Heart left ventricle (tissue), 16 donors: ENCODE measurements around the gene ENTPD1. TPM values are rescaled to one million over a fixed set of nuclear protein-coding genes. Genes with fewer than 3 reads are reported as not detected.

Experiments used
- ATAC-seq, 4 donors: fragments of 200-7000 bp; cut with Tn5 transposase; one replicate each; pipeline ENCODE4 v1.9.1; 2020 to 2022; ENCODE audit warnings: moderate library complexity in 4 of 4, mild to moderate bottlenecking in 3 of 4, moderate number of reproducible peaks in 1 of 4
- DNase-seq, 5 donors: peaks; one replicate each; pipeline ENCODE4 v3.0.0-alpha.2; 2020
- H3K27ac ChIP-seq, 12 donors: fragments of 200-600 bp; sonication (generic) in 4 of 12; one replicate each; pipeline versions ENCODE4 v1.5.0 to v1.8.0; 2016 to 2022; ENCODE audit warnings: mild to moderate bottlenecking in 2 of 12
- H3K27me3 ChIP-seq, 9 donors: fragments of 200-600 bp; sonication (generic) in 2 of 9; one replicate each; pipeline versions ENCODE4 v1.5.1 to v1.8.0; 2016 to 2022; ENCODE audit warnings: mild to moderate bottlenecking in 3 of 9
- H3K36me3 ChIP-seq, 9 donors: fragments of 200-600 bp; sonication (generic) in 2 of 9; one replicate each; pipeline versions ENCODE4 v1.5.0 to v1.8.0; 2018 to 2022; ENCODE audit warnings: mild to moderate bottlenecking in 2 of 9
- H3K4me1 ChIP-seq, 12 donors: fragments of 200-600 bp; sonication (generic) in 4 of 12; one replicate each; pipeline versions ENCODE4 v1.5.0 to v1.8.0; 2016 to 2022; ENCODE audit warnings: mild to moderate bottlenecking in 3 of 12
- H3K4me3 ChIP-seq, 12 donors: fragments of 200-600 bp; sonication (generic) in 4 of 12; one replicate each; pipeline versions ENCODE4 v1.5.0 to v1.8.0; 2017 to 2022; ENCODE audit warnings: mild to moderate bottlenecking in 9 of 12, moderate library complexity in 4 of 12
- H3K9me3 ChIP-seq, 12 donors: fragments of 200-600 bp; sonication (generic) in 4 of 12; one replicate each; pipeline versions ENCODE4 v1.5.0 to v1.8.0; 2016 to 2022; ENCODE audit warnings: mild to moderate bottlenecking in 1 of 12
- POLR2A ChIP-seq, 2 donors: fragments of 450-650 bp; IDR thresholded peaks; one replicate each; pipeline ENCODE4 v1.6.1; 2017; ENCODE audit warnings: antibody characterized with exemption in 2 of 2, mild to moderate bottlenecking in 2 of 2, moderate library complexity in 2 of 2
- WGBS, 4 donors: extraction: QIAGEN DNeasy Blood & Tissue Kit in 2 of 4; methylation state at CpG; one replicate each; pipeline versions ENCODE4 v1.1.5 to v1.1.7; 2013 to 2018; 5-methylcytosine and 5-hydroxymethylcytosine counted together
- intact Hi-C, 10 donors: fragments of 100-400 bp; cut with DNase I; formaldehyde crosslinking; loops; one replicate each; pipeline versions ENCODE4 v1.11.1 to v1.14.2; 2022
- polyA plus RNA-seq, 2 donors: library from polyadenylated mRNA; stranded (reverse); fragments of 200-250 nt; gene quantifications; one replicate each; pipeline ENCODE4 v1.2.3, GENCODE V29; 2013
- total RNA-seq, 9 donors: library from RNA; depleted of rRNA in 2 of 9; stranded (reverse); fragments of >200 nt in 2 of 9; fragmentation: NEBNext Ultra II Directional in 3 of 9; extraction: Animal tissue kit (Norgen Biotek cat#: 25700) in 3 of 9; gene quantifications; one replicate each; pipeline versions ENCODE4 v1.1.0 to v1.2.4, GENCODE V29; 2016 to 2023
- TF ChIP-seq, protein P1 (sequence below), 12 donors: fragments of 200-600 bp; sonication (generic) in 4 of 12; IDR thresholded peaks; one replicate each; pipeline versions ENCODE4 v1.5.0 to v1.8.0; 2018 to 2022; ENCODE audit warnings: antibody characterized with exemption in 12 of 12, mild to moderate bottlenecking in 5 of 12
- donor health status: ischemic (EF 13 %, LVEDD 7.1; RV severe dilation, severe dysfunction).
- donor health status: healthy with polysubstance abuse.
- donor health status: DM: no; HTN: yes; CAD: no.
- donor health status: DM: no; HTN: no; CAD: no.
- donor health status: ischemic (EF 25% LVEDD 6.9; RV normal size, moderate dysfunction).
- donor health status: ischemic (EF 25% LVEDD 5.7; RV mildly dilated, moderate dysfunction).
- donor health status: healthy.
- donor health status: DM: yes; HTN: yes; CAD: no.
- donor health status: ischemic (EF 35%, LVEDD 5.7; RV mildly dilated, moderate dysfunction).
- donor health status: nonischemic (EF 11% LVEDD 7.7; RV severe dilation, severe dysfunction).
- donor health status: DM: yes; HTN: yes; CAD: no.
- donor health status: PGD.
- donor health status: ischemic (EF 29% LVEDD 5.4; RV normal size, mild dysfunction).
- donor health status: nonischemic (EF 23%, LVEDD 6.1; RV moderate dilation, normal function).

Gene ENTPD1
- total and polyA plus RNA-seq, 11 donors, result 3.3 to 23.2 (median 7.6) TPM

GRCh38 chr10:95791425-95791979 lies 35.5 kb downstream of the ENTPD1 start:
- Histone ChIP-seq H3K27me3 (no peaks in the 10 kb centered on the region), H3K36me3 (no peaks in the 10 kb centered on the region), H3K27ac (peak overlapping the region in 4 of 12 donors; percentile 78 to 92 (median 85)), H3K4me3 (no peak overlapping the region), H3K9me3 (no peaks in the 10 kb centered on the region), H3K4me1 (peaks cover 0 to 61% (median 22%) of the 10 kb centered on the region in 12 donors)
- 82 to 89% (median 87%) methylated on average over 2 of the region's 2 CpGs for WGBS, 4 donors
- no peak for DNase-seq
- intact Hi-C loops, result loop anchor here in 2 of 10 donors (5.0 kb wide), 2 partner anchors 34 to 49 kb away; partner anchors contain the start of gene ENTPD1 (in 1 of the 2)
- TF ChIP-seq, protein P1, sequence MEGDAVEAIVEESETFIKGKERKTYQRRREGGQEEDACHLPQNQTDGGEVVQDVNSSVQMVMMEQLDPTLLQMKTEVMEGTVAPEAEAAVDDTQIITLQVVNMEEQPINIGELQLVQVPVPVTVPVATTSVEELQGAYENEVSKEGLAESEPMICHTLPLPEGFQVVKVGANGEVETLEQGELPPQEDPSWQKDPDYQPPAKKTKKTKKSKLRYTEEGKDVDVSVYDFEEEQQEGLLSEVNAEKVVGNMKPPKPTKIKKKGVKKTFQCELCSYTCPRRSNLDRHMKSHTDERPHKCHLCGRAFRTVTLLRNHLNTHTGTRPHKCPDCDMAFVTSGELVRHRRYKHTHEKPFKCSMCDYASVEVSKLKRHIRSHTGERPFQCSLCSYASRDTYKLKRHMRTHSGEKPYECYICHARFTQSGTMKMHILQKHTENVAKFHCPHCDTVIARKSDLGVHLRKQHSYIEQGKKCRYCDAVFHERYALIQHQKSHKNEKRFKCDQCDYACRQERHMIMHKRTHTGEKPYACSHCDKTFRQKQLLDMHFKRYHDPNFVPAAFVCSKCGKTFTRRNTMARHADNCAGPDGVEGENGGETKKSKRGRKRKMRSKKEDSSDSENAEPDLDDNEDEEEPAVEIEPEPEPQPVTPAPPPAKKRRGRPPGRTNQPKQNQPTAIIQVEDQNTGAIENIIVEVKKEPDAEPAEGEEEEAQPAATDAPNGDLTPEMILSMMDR (IDR thresholded peaks at IDR 0.05), result no peak
- no peak for TF ChIP-seq POLR2A (IDR thresholded peaks at IDR 0.05)
- no peak for ATAC-seq

DNA sequence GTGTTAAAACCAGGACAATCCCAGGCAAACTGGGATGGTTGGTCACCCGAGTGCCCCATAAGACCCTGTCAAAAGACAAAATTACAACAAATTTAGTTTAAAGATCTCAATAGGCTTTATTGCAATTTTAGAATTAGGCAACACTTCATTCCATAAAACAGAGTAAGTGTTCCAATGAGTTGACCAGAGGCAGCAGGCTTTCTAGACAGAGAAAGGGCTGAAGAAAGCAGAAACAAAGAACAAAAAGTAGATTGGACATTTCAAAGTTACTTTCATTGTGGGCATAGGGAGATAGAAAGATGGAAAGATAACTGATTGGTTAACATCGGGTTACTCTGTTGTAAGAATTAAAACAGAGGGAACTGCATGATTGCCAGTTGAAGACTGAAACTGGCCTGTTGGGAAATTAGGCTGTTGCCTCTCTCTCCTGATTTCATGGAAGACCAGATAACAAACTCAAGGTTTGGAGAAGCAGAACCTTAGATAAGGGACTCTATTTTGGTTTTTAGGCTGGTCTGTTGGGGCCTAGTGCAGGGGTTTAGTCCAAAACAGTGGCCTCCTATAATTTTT lies 36.3 kb downstream of the ENTPD1 start:
- no peak for ATAC-seq
- intact Hi-C loops, result loop anchor here in 2 of 10 donors (5.0 kb wide), 2 partner anchors 35 to 50 kb away; partner anchors contain the start of gene ENTPD1 (in 1 of the 2)
- WGBS, 4 donors, result 72 to 85% (median 76%) methylated on average over 2 of the region's 2 CpGs

GRCh38 chr10:95792874-95793285 lies 36.9 kb downstream of the ENTPD1 start:
- H3K4me1 ChIP-seq, result peaks cover 0 to 61% (median 22%) of the 10 kb centered on the region in 12 donors

More for the DNA sequence above, 36.3 kb downstream of the ENTPD1 start:
- no peak for DNase-seq
- peak overlapping the region in 11 of 12 donors; percentile 48 to 92 (median 78) for H3K27ac ChIP-seq
- H3K4me1 ChIP-seq, result peaks cover 0 to 60% (median 22%) of the 10 kb centered on the region in 12 donors
- H3K27me3 ChIP-seq, result no peaks in the 10 kb centered on the region
- no peaks in the 10 kb centered on the region for H3K36me3 ChIP-seq
- H3K4me3 ChIP-seq, result no peak overlapping the region
- no peaks in the 10 kb centered on the region for H3K9me3 ChIP-seq
- no peak for TF ChIP-seq POLR2A (IDR thresholded peaks at IDR 0.05)

DNA sequence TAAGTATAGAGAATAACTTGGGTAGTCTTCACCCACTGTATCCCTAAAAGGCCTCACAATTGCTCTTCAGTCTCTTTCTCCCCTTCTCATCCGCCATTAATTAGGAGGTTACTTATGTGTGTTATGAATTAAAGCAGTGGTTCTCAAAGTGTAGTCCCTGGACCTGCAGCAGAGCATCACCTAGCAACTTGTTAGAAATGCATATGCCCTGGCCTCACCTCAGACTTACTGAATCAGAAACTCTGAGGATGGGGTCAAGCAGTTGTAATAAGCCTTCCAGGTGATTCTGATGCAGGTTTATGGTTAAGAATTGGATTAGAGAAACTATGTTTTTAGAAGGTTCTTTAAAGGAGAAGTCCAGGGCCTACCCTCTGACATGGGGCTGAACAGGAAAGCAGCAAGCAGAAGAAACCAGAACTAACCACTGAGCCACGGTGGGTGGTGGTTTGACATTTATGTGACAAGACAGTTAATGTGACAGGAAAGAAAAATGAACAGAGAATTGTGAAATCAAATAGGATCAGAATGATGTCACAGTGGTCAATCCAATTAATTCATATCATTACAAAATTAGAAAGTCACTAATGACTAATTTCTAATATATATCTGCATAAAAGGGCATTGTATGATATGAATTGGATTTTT lies 37.6 kb downstream of the ENTPD1 start:
- Histone ChIP-seq H3K4me3 (no peak overlapping the region), H3K27ac (peak overlapping the region in 11 of 12 donors; percentile 48 to 92 (median 78)), H3K27me3 (no peaks in the 10 kb centered on the region), H3K9me3 (no peaks in the 10 kb centered on the region), H3K36me3 (no peaks in the 10 kb centered on the region), H3K4me1 (peaks cover 0 to 67% (median 25%) of the 10 kb centered on the region in 12 donors)
- ATAC-seq (peak in 3 of 4 donors; percentile 54 to 62 (median 61)), DNase-seq (peak in 2 of 5 donors; percentile 22 to 37)
- WGBS, 4 donors, result 63 to 78% (median 76%) methylated on average over 2 of the region's 2 CpGs
- intact Hi-C loops, result loop anchor here in 2 of 10 donors (5.0 kb wide), 2 partner anchors 36 to 51 kb away; partner anchors contain the start of gene ENTPD1 (in 1 of the 2)
- no peak for TF ChIP-seq POLR2A (IDR thresholded peaks at IDR 0.05)
- TF ChIP-seq, protein P1 (IDR thresholded peaks at IDR 0.05), result no peak

More at GRCh38 chr10:95792874-95793285, 36.9 kb downstream of the ENTPD1 start:
- Histone ChIP-seq H3K27me3 (no peaks in the 10 kb centered on the region), H3K9me3 (no peaks in the 10 kb centered on the region), H3K36me3 (no peaks in the 10 kb centered on the region), H3K27ac (peak overlapping the region in 11 of 12 donors; percentile 48 to 92 (median 78)), H3K4me3 (no peak overlapping the region)
- ATAC-seq (peak; percentile 66 to 93 (median 85)), DNase-seq (peak in 2 of 5 donors; percentile 44 to 50)
- TF ChIP-seq, protein P1 (IDR thresholded peaks at IDR 0.05), result no peak
- no peak for TF ChIP-seq POLR2A (IDR thresholded peaks at IDR 0.05)
- WGBS, 4 donors, result 42 to 56% (median 51%) methylated on average over 4 of the region's 4 CpGs
- intact Hi-C loops, result loop anchor here in 2 of 10 donors (5.0 kb wide), 2 partner anchors 36 to 51 kb away; partner anchors contain the start of gene ENTPD1 (in 1 of the 2)
